ENCODE results near the gene FIGNL1.
A peak's percentile ranks its signal among the peaks of the same experiment; 100 is the strongest.

FIGNL1 gene

DNA sequence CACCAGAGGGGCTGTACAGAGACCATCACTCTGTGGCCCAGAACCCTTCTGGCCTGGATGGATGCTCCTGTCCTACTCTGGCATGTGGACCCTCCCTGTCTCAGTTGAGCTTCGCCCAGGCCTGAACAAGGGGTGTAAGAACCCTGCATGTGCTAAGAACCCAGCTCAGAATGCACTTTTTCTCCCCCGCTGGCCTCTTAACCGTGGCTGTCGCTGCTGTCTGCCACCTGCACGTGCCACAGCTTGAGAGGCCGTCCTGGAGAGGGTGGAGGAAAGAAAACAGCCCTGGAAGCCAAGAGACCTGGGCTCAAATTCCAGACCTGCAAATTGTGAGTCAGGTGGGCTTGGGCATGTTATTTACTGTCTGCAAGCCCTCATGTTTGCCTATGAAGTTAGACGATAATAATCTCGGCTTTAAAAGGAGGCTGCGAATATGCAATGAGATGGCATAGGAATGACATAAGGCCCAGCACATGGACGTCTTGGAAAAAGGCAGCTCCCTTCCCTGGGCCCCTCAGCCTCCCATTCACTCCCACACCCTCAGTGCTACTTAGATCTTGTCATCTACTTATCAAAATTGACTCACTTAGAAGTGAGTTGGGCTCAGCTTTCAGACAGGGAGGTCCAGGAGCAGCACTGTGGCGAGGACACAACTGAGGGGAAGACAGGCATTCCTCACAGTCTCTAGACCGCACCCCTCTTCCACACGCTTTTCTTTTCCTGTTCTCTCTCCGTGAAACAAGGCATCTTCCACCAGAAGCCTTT lies 31.4 kb downstream of the FIGNL1 start:
- ChIA-PET POLR2A (interaction anchor here (1.0 kb wide), 1 partner anchor 271 kb away, joined by 3 read pairs; no protein-coding TSS in a partner anchor), CTCF (interaction anchor here (0.6 to 1.6 kb wide), 6 partner anchors 8 to 742 kb away, joined by 3 to 7 read pairs (median 4); no protein-coding TSS in a partner anchor)
- TF ChIP-seq CTBP1 (IDR thresholded peaks at IDR 0.05; ENCODE audit: borderline replicate concordance) (no peak), NFRKB (IDR thresholded peaks at IDR 0.05) (no peak), ELF4 (IDR thresholded peaks at IDR 0.05) (no peak), BHLHE40 (IDR thresholded peaks at IDR 0.05; ENCODE audit: borderline replicate concordance) (no peak), FOXA1 (IDR thresholded peaks at IDR 0.05) (no peak), HDGF (IDR thresholded peaks at IDR 0.05; ENCODE audit: borderline replicate concordance) (no peak), TARDBP (IDR thresholded peaks at IDR 0.05) (no peak), ZNF384 (IDR thresholded peaks at IDR 0.05) (no peak), FOXM1 (IDR thresholded peaks at IDR 0.05; ENCODE audit: borderline replicate concordance) (no peak), L3MBTL2 (conservative IDR thresholded peaks at IDR 0.05) (no peak), SUZ12 (IDR thresholded peaks at IDR 0.05) (no peak), ARNT (IDR thresholded peaks at IDR 0.05) (no peak), LEF1 (IDR thresholded peaks at IDR 0.05; ENCODE audit: borderline replicate concordance) (no peak), FOXK2 (IDR thresholded peaks at IDR 0.05) (no peak), SP1 (IDR thresholded peaks at IDR 0.05) (no peak)
- TF ChIP-seq, protein P1, sequence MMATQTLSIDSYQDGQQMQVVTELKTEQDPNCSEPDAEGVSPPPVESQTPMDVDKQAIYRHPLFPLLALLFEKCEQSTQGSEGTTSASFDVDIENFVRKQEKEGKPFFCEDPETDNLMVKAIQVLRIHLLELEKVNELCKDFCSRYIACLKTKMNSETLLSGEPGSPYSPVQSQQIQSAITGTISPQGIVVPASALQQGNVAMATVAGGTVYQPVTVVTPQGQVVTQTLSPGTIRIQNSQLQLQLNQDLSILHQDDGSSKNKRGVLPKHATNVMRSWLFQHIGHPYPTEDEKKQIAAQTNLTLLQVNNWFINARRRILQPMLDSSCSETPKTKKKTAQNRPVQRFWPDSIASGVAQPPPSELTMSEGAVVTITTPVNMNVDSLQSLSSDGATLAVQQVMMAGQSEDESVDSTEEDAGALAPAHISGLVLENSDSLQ (IDR thresholded peaks at IDR 0.05): no peak

DNA sequence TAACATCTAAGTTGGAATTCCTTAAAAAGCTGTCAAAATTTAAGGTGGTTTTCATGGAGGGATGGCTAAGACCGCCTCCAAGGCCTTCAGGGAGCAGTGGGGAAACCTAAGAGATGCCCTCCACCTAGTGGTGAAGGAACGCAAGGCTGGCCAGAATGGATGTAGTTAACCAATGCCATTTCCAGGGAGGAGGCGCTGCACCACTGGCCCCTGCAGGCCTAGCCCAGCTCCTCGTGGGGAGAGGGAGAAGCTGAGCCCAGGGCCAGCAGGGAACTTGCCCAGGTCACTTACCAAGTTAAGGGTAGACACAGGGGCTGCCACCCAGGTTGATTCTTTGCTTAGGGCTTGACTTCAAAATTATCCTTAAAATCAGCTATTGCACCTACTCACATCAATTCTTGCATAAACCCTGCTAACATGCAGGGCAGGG lies 32.0 kb downstream of the FIGNL1 start:
- ChIA-PET POLR2A (interaction anchor here (1.0 kb wide), 1 partner anchor 271 kb away, joined by 3 read pairs; no protein-coding TSS in a partner anchor), CTCF (interaction anchor here (0.8 to 1.6 kb wide), 7 partner anchors 9 to 743 kb away, joined by 3 to 7 read pairs (median 4); no protein-coding TSS in a partner anchor)
- peak; percentile 81 for DNase-seq (ENCODE audit: extremely low spot score)
- TF ChIP-seq, protein P1 (IDR thresholded peaks at IDR 0.05): no peak
- TF ChIP-seq FOXK2 (IDR thresholded peaks at IDR 0.05): no peak
- no peak for TF ChIP-seq ZNF384 (IDR thresholded peaks at IDR 0.05)
- TF ChIP-seq SUZ12 (IDR thresholded peaks at IDR 0.05): no peak

More for the DNA sequence above, 31.4 kb downstream of the FIGNL1 start:
- no peak for DNase-seq (ENCODE audit: extremely low spot score)

- ChIA-PET POLR2A (no interaction called here), CTCF (interaction anchor here (1.2 kb wide), 1 partner anchor 324 kb away, joined by 4 read pairs; the partner anchor contains the start of gene ZPBP)
- TF ChIP-seq LEF1 (IDR thresholded peaks at IDR 0.05; ENCODE audit: borderline replicate concordance): no peak
- TF ChIP-seq FOXA1 (IDR thresholded peaks at IDR 0.05): no peak
- TF ChIP-seq CTBP1 (IDR thresholded peaks at IDR 0.05; ENCODE audit: borderline replicate concordance): no peak
- no peak for TF ChIP-seq FOXK2 (IDR thresholded peaks at IDR 0.05)
- TF ChIP-seq ELF4 (IDR thresholded peaks at IDR 0.05): no peak
- no peak for TF ChIP-seq SUZ12 (IDR thresholded peaks at IDR 0.05)
- TF ChIP-seq SP1 (IDR thresholded peaks at IDR 0.05): no peak
- TF ChIP-seq HDGF (IDR thresholded peaks at IDR 0.05; ENCODE audit: borderline replicate concordance): no peak
- TF ChIP-seq ARNT (IDR thresholded peaks at IDR 0.05): no peak
- TF ChIP-seq L3MBTL2 (conservative IDR thresholded peaks at IDR 0.05): no peak
- no peak for DNase-seq (ENCODE audit: extremely low spot score)
These were observed 33.5 kb downstream of the FIGNL1 start for GRCh38 chr7:50416527-50417182.

GRCh38 chr7:50415844-50416364 lies 34.2 kb downstream of the FIGNL1 start:
- TF ChIP-seq, protein P1 (IDR thresholded peaks at IDR 0.05): no peak
- no peak for TF ChIP-seq SUZ12 (IDR thresholded peaks at IDR 0.05)
- CTCF ChIA-PET: interaction anchor here (0.6 to 1.2 kb wide), 2 partner anchors 323 to 365 kb away, joined by 3 to 4 read pairs; partner anchors contain the start of gene ZPBP
- DNase-seq (ENCODE audit: extremely low spot score): no peak
- POLR2A ChIA-PET: no interaction called here

DNA sequence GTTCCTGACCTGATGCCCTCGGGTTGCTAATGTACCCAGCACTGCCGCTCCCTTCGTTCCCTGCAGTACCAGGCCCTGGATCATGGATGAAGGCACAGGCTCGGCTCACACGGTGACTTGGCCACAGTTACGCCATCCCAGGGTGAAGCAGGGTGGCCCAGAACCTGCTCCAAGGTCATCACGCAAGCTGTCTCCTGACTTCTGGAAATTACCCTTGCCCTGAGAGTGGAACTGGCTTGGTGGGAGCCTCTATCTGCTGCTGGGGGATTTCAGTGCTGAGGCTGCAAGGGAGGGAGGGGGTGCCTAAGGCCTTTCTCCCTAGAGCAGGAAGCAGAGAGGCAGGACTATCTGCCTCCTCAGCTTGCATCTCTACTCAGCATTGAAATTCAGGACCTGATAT lies 36.6 kb downstream of the FIGNL1 start:
- CTCF ChIA-PET: no interaction called here
- POLR2A ChIA-PET: no interaction called here
- TF ChIP-seq SP1 (IDR thresholded peaks at IDR 0.05): no peak
- no peak for TF ChIP-seq ARNT (IDR thresholded peaks at IDR 0.05)
- TF ChIP-seq BHLHE40 (IDR thresholded peaks at IDR 0.05; ENCODE audit: borderline replicate concordance): no peak
- no peak for TF ChIP-seq L3MBTL2 (conservative IDR thresholded peaks at IDR 0.05)
- TF ChIP-seq FOXK2 (IDR thresholded peaks at IDR 0.05): no peak
- no peak for TF ChIP-seq ELF4 (IDR thresholded peaks at IDR 0.05)
- TF ChIP-seq NFRKB (IDR thresholded peaks at IDR 0.05): no peak
- no peak for TF ChIP-seq CTBP1 (IDR thresholded peaks at IDR 0.05; ENCODE audit: borderline replicate concordance)
- TF ChIP-seq ZNF384 (IDR thresholded peaks at IDR 0.05): no peak
- no peak for TF ChIP-seq LEF1 (IDR thresholded peaks at IDR 0.05; ENCODE audit: borderline replicate concordance)
- no peak for TF ChIP-seq FOXM1 (IDR thresholded peaks at IDR 0.05; ENCODE audit: borderline replicate concordance)
- TF ChIP-seq SUZ12 (IDR thresholded peaks at IDR 0.05): no peak
- TF ChIP-seq HDGF (IDR thresholded peaks at IDR 0.05; ENCODE audit: borderline replicate concordance): no peak
- no peak for DNase-seq (ENCODE audit: extremely low spot score)

GRCh38 chr7:50412973-50413372 lies 37.2 kb downstream of the FIGNL1 start:
- ChIA-PET POLR2A (no interaction called here), CTCF (no interaction called here)
- TF ChIP-seq ARNT (IDR thresholded peaks at IDR 0.05) (no peak), CTBP1 (IDR thresholded peaks at IDR 0.05; ENCODE audit: borderline replicate concordance) (no peak), FOXM1 (IDR thresholded peaks at IDR 0.05; ENCODE audit: borderline replicate concordance) (no peak), LEF1 (IDR thresholded peaks at IDR 0.05; ENCODE audit: borderline replicate concordance) (no peak), L3MBTL2 (conservative IDR thresholded peaks at IDR 0.05) (no peak), FOXK2 (IDR thresholded peaks at IDR 0.05) (no peak), FOXA1 (IDR thresholded peaks at IDR 0.05) (no peak), TARDBP (IDR thresholded peaks at IDR 0.05) (no peak), SUZ12 (IDR thresholded peaks at IDR 0.05) (no peak)
- DNase-seq (ENCODE audit: extremely low spot score): no peak
